HEK293 (cell line): ENCODE results near the gene ING4.

Experiments used
- CTCF ChIA-PET: fragments of 350-600 bp; formaldehyde crosslinking; extraction: SDS; loops from one replicate; lab custom pipeline; 2021; ENCODE audit warnings: antibody characterized with exemption; lab: Yijun Ruan, JAX
- POLR2A ChIA-PET: fragments of 300-600 bp; formaldehyde crosslinking; extraction: SDS; loops from one replicate; lab custom pipeline; 2020; ENCODE audit warnings: antibody characterized with exemption, inconsistent platforms; lab: Yijun Ruan, JAX
- H3K27ac ChIP-seq: fragments of 200-500 bp; sonication (Bioruptor generic); 2 replicates; pipeline ENCODE4 v1.5.1; 2014; ENCODE audit warnings: low read depth, low read length, control low read depth, inconsistent platforms; ENCODE audit errors: extremely low read depth
- H3K36me3 ChIP-seq, 2 experiments: fragments of 200-500 bp in 1 of 2; sonication (Bioruptor generic) in 1 of 2; 1 replicate in 1 of 2; 2 replicates in 1 of 2; pipeline ENCODE4 v1.5.1; 2014 to 2017; ENCODE audit warnings: inconsistent platforms in 2 of 2, low read length in 2 of 2; ENCODE audit not compliant: control insufficient read depth in 2 of 2, insufficient read depth in 1 of 2
- H3K4me1 ChIP-seq: fragments of 200-500 bp; sonication (Bioruptor generic); 2 replicates; pipeline ENCODE4 v1.5.1; 2014; ENCODE audit warnings: mild to moderate bottlenecking, low read length, inconsistent platforms; ENCODE audit not compliant: control insufficient read depth, insufficient read depth
- H3K4me3 ChIP-seq: 2 replicates; pipeline ENCODE4 v1.5.1; 2011; ENCODE audit warnings: low read depth, mild to moderate bottlenecking, control low read depth, low read length, moderate library complexity
- H3K9me3 ChIP-seq: fragments of 200-500 bp; sonication (Bioruptor generic); 2 replicates; pipeline ENCODE4 v1.5.1; 2014; ENCODE audit warnings: low read depth, low read length, inconsistent platforms; ENCODE audit not compliant: control insufficient read depth, insufficient read depth
- EGR2 ChIP-seq: fragments of 450-650 bp; formaldehyde crosslinking; IDR thresholded peaks from 2 replicates; pipeline ENCODE4 v1.5.1; 2016; ENCODE audit warnings: low read depth, missing biosample characterization, missing genetic modification characterization
- GLIS1 ChIP-seq: fragments of 450-650 bp; formaldehyde crosslinking; IDR thresholded peaks from 2 replicates; pipeline ENCODE4 v1.5.1; 2016; ENCODE audit warnings: missing biosample characterization, missing genetic modification characterization
- HOXA7 ChIP-seq: sonication (generic); formaldehyde crosslinking; IDR thresholded peaks from 2 replicates; pipeline ENCODE4 v1.8.1; 2022; ENCODE audit warnings: missing genetic modification reagents, borderline replicate concordance
- KLF1 ChIP-seq: fragments of 450-650 bp; formaldehyde crosslinking; IDR thresholded peaks from 2 replicates; pipeline ENCODE4 v1.5.1; 2016; ENCODE audit warnings: missing biosample characterization, missing genetic modification characterization
- MEIS1 ChIP-seq: sonication (generic); formaldehyde crosslinking; IDR thresholded peaks from 2 replicates; pipeline ENCODE4 v1.8.1; 2022; ENCODE audit warnings: missing genetic modification reagents, mild to moderate bottlenecking, borderline replicate concordance
- MYNN ChIP-seq: fragments of 450-650 bp; formaldehyde crosslinking; IDR thresholded peaks from 2 replicates; pipeline ENCODE4 v1.5.1; 2016; ENCODE audit warnings: missing biosample characterization, missing genetic modification characterization, borderline replicate concordance
- PRDM6 ChIP-seq: fragments of 450-650 bp; formaldehyde crosslinking; IDR thresholded peaks from 2 replicates; pipeline ENCODE4 v1.5.1; 2017; ENCODE audit warnings: missing biosample characterization, missing genetic modification characterization
- TRIM28 ChIP-seq: IDR thresholded peaks from 2 replicates; pipeline ENCODE4 v1.6.1; 2011; ENCODE audit warnings: low read length, control low read depth, borderline replicate concordance
- WT1 ChIP-seq: fragments of 450-650 bp; formaldehyde crosslinking; IDR thresholded peaks from 2 replicates; pipeline ENCODE4 v1.5.1; 2016; ENCODE audit warnings: missing biosample characterization, missing genetic modification characterization
- ZBTB49 ChIP-seq: fragments of 450-650 bp; formaldehyde crosslinking; IDR thresholded peaks from 2 replicates; pipeline ENCODE4 v1.5.1; 2016; ENCODE audit warnings: missing biosample characterization, missing genetic modification characterization, low read depth
- ZEB2 ChIP-seq: fragments of 450-650 bp; formaldehyde crosslinking; IDR thresholded peaks from 2 replicates; pipeline ENCODE4 v1.5.1; 2016; ENCODE audit warnings: missing biosample characterization, missing genetic modification characterization
- ZFP37 ChIP-seq: fragments of 450-650 bp; formaldehyde crosslinking; IDR thresholded peaks from 2 replicates; pipeline ENCODE4 v1.5.1; 2016; ENCODE audit warnings: missing biosample characterization, missing genetic modification characterization
- ZNF112 ChIP-seq: fragments of 450-650 bp; formaldehyde crosslinking; IDR thresholded peaks from 2 replicates; pipeline ENCODE4 v1.5.0; 2017; ENCODE audit warnings: missing biosample characterization, missing genetic modification characterization
- ZNF140 ChIP-seq: fragments of 450-650 bp; formaldehyde crosslinking; IDR thresholded peaks from 2 replicates; pipeline ENCODE4 v1.5.1; 2016; ENCODE audit warnings: missing biosample characterization, missing genetic modification characterization
- ZNF148 ChIP-seq: fragments of 450-650 bp; formaldehyde crosslinking; IDR thresholded peaks from 2 replicates; pipeline ENCODE4 v1.5.0; 2017; ENCODE audit warnings: missing biosample characterization, missing genetic modification characterization, borderline replicate concordance
- ZNF24 ChIP-seq: fragments of 450-650 bp; formaldehyde crosslinking; IDR thresholded peaks from 2 replicates; pipeline ENCODE4 v1.5.1; 2016; ENCODE audit warnings: missing biosample characterization, missing genetic modification characterization
- ZNF280C ChIP-seq: fragments of 450-650 bp; formaldehyde crosslinking; IDR thresholded peaks from 2 replicates; pipeline ENCODE4 v1.5.1; 2016; ENCODE audit warnings: missing biosample characterization, missing genetic modification characterization
- ZNF335 ChIP-seq: fragments of 450-650 bp; formaldehyde crosslinking; conservative IDR thresholded peaks from 2 replicates; pipeline ENCODE4 v1.5.1; 2016; ENCODE audit warnings: missing biosample characterization, missing genetic modification characterization
- ZNF362 ChIP-seq: fragments of 450-650 bp; formaldehyde crosslinking; IDR thresholded peaks from 2 replicates; pipeline ENCODE4 v1.5.1; 2016; ENCODE audit warnings: missing biosample characterization, missing genetic modification characterization
- ZNF404 ChIP-seq: fragments of 450-650 bp; formaldehyde crosslinking; IDR thresholded peaks from 2 replicates; pipeline ENCODE4 v1.5.1; 2017; ENCODE audit warnings: missing biosample characterization, missing genetic modification characterization
- ZNF514 ChIP-seq: fragments of 450-650 bp; formaldehyde crosslinking; IDR thresholded peaks from 2 replicates; pipeline ENCODE4 v1.5.1; 2016; ENCODE audit warnings: missing biosample characterization, missing genetic modification characterization
- ZNF555 ChIP-seq: fragments of 450-650 bp; formaldehyde crosslinking; conservative IDR thresholded peaks from 2 replicates; pipeline ENCODE4 v1.5.1; 2017; ENCODE audit warnings: missing biosample characterization, mild to moderate bottlenecking, missing genetic modification characterization, inconsistent platforms
- ZNF610 ChIP-seq: fragments of 450-650 bp; formaldehyde crosslinking; IDR thresholded peaks from 2 replicates; pipeline ENCODE4 v1.5.1; 2016; ENCODE audit warnings: missing biosample characterization, missing genetic modification characterization, borderline replicate concordance
- ZNF639 ChIP-seq: fragments of 450-650 bp; formaldehyde crosslinking; IDR thresholded peaks from 2 replicates; pipeline ENCODE4 v1.5.1; 2016; ENCODE audit warnings: missing biosample characterization, missing genetic modification characterization
- ZNF670 ChIP-seq: fragments of 450-650 bp; formaldehyde crosslinking; IDR thresholded peaks from 2 replicates; pipeline ENCODE4 v1.5.1; 2016; ENCODE audit warnings: missing biosample characterization, missing genetic modification characterization, low read depth
- ZSCAN23 ChIP-seq: fragments of 450-650 bp; formaldehyde crosslinking; IDR thresholded peaks from 2 replicates; pipeline ENCODE4 v1.5.1; 2016; ENCODE audit warnings: missing biosample characterization, missing genetic modification characterization

ING4 gene

GRCh38 chr12:6603095-6603567 is 59.8 kb downstream of the ING4 start (continued):
- no peak for TF ChIP-seq ZBTB49 (tag by site-specific recombination)
- TF ChIP-seq ZNF148 (tag by site-specific recombination) = no peak
- TF ChIP-seq ZNF670 (tag by site-specific recombination) = no peak
- TF ChIP-seq ZNF610 (tag by site-specific recombination) = no peak
- TF ChIP-seq KLF1 = peak; percentile 47
- TF ChIP-seq ZSCAN23 = no peak
- TF ChIP-seq TRIM28 = no peak
- TF ChIP-seq ZNF514 = no peak
- TF ChIP-seq ZNF280C = no peak
- TF ChIP-seq ZFP37 = no peak
- TF ChIP-seq ZNF140 (tag by site-specific recombination) = no peak
- TF ChIP-seq PRDM6 (tag by site-specific recombination) = no peak
- peak; percentile 88 for TF ChIP-seq GLIS1 (tag by site-specific recombination)
- TF ChIP-seq ZNF639 (tag by site-specific recombination) = no peak

- Histone ChIP-seq H3K4me1 (peaks cover 13% of the 10 kb centered on the region), H3K4me3 (no peak overlapping the region), H3K27ac (no peak overlapping the region), H3K9me3 (no peaks in the 10 kb centered on the region), H3K36me3 (peaks cover 51 to 85% of the 10 kb centered on the region in 2 experiments)
- CTCF ChIA-PET = interaction anchor here (0.7 to 2.0 kb wide), 8 partner anchors 19 to 223 kb away, joined by 3 to 9 read pairs (median 4); no protein-coding TSS in a partner anchor
- POLR2A ChIA-PET = no interaction called here
- no peak for TF ChIP-seq ZNF335 (tag by site-specific recombination)
- no peak for TF ChIP-seq EGR2
- TF ChIP-seq MEIS1 (CRISPR knock-in tag) = no peak
- no peak for TF ChIP-seq ZNF555 (tag by site-specific recombination)
- no peak for TF ChIP-seq ZNF362
- TF ChIP-seq ZNF112 (tag by site-specific recombination) = no peak
- no peak for TF ChIP-seq ZNF404 (tag by site-specific recombination)
- no peak for TF ChIP-seq ZEB2 (tag by site-specific recombination)
- no peak for TF ChIP-seq ZNF639 (tag by site-specific recombination)
- no peak for TF ChIP-seq ZNF24 (tag by site-specific recombination)
- TF ChIP-seq MYNN (tag by site-specific recombination) = no peak
- TF ChIP-seq HOXA7 (CRISPR knock-in tag) = no peak
- no peak for TF ChIP-seq WT1 (tag by site-specific recombination)
Observed at GRCh38 chr12:6602526-6602925, 60.4 kb downstream of the ING4 start.
